NCI-H1417 (cell line): ENCODE data around the gene ADRB2.

Experiments
- DNase-seq, 3 experiments: peaks; one replicate each; lab custom pipeline; 2025; lab: John Stamatoyannopoulos, UW

Gene ADRB2

GRCh38 chr5:148831590-148832565, 5.5 kb downstream of the ADRB2 start:
- no peak for DNase-seq

- no peak for DNase-seq
Measured at GRCh38 chr5:148833122-148833521, 6.7 kb downstream of the ADRB2 start.

- no peak for DNase-seq
Measured at GRCh38 chr5:148833925-148834324, 7.5 kb downstream of the ADRB2 start.

- DNase-seq = no peak
Measured at GRCh38 chr5:148834689-148835088, 8.3 kb downstream of the ADRB2 start.

- no peak for DNase-seq
Measured at GRCh38 chr5:148836272-148837250, 10.2 kb downstream of the ADRB2 start.

GRCh38 chr5:148837383-148837782, 11.0 kb downstream of the ADRB2 start:
- DNase-seq = no peak

- no peak for DNase-seq
Measured at GRCh38 chr5:148838357-148838756, 11.9 kb downstream of the ADRB2 start.

- no peak for DNase-seq
Measured at GRCh38 chr5:148839960-148840359, 13.5 kb downstream of the ADRB2 start.

GRCh38 chr5:148840531-148840930, 14.1 kb downstream of the ADRB2 start:
- DNase-seq = no peak

- DNase-seq = no peak
Measured at GRCh38 chr5:148841519-148841918, 15.1 kb downstream of the ADRB2 start.

GRCh38 chr5:148842161-148842560, 15.8 kb downstream of the ADRB2 start:
- DNase-seq = no peak

GRCh38 chr5:148843510-148844318, 17.3 kb downstream of the ADRB2 start:
- no peak for DNase-seq

GRCh38 chr5:148844433-148845280, 18.2 kb downstream of the ADRB2 start:
- no peak for DNase-seq

- no peak for DNase-seq
Measured at GRCh38 chr5:148846930-148847329, 20.5 kb downstream of the ADRB2 start.

- no peak for DNase-seq
Measured at GRCh38 chr5:148847456-148847855, 21.0 kb downstream of the ADRB2 start.

GRCh38 chr5:148848393-148849031, 22.1 kb downstream of the ADRB2 start:
- DNase-seq = no peak

- no peak for DNase-seq
Measured at GRCh38 chr5:148849461-148849860, 23.1 kb downstream of the ADRB2 start.

GRCh38 chr5:148850836-148851235, 24.4 kb downstream of the ADRB2 start:
- DNase-seq = no peak

GRCh38 chr5:148853868-148854267, 27.5 kb downstream of the ADRB2 start:
- no peak for DNase-seq
